Muscle of arm (tissue), 12 donors: ENCODE data around the gene TSPO2. TPM values are rescaled to one million over a fixed set of nuclear protein-coding genes. Genes with fewer than 3 reads are reported as not detected.

ENCODE experiments used
- DNase-seq: peaks from one replicate; pipeline ENCODE4 v3.0.0-alpha.2; 2013
- polyA plus RNA-seq, 12 donors: library from polyadenylated mRNA; unstranded; fragments of 120-200 nt; gene quantifications; one replicate each; pipeline ENCODE4 v1.2.1, GENCODE V29; 2013; ENCODE audit not compliant: insufficient read length in 12 of 12

TSPO2 gene
- polyA plus RNA-seq, 12 donors, result 0.25 to 2.1 (median 1.0) TPM; not detected in 3

GRCh38 chr6:41027241-41027640, 15.0 kb upstream of the TSPO2 start:
- DNase-seq, result no peak

GRCh38 chr6:41027799-41028560, 14.3 kb upstream of the TSPO2 start:
- DNase-seq, result peak; percentile 89

DNA sequence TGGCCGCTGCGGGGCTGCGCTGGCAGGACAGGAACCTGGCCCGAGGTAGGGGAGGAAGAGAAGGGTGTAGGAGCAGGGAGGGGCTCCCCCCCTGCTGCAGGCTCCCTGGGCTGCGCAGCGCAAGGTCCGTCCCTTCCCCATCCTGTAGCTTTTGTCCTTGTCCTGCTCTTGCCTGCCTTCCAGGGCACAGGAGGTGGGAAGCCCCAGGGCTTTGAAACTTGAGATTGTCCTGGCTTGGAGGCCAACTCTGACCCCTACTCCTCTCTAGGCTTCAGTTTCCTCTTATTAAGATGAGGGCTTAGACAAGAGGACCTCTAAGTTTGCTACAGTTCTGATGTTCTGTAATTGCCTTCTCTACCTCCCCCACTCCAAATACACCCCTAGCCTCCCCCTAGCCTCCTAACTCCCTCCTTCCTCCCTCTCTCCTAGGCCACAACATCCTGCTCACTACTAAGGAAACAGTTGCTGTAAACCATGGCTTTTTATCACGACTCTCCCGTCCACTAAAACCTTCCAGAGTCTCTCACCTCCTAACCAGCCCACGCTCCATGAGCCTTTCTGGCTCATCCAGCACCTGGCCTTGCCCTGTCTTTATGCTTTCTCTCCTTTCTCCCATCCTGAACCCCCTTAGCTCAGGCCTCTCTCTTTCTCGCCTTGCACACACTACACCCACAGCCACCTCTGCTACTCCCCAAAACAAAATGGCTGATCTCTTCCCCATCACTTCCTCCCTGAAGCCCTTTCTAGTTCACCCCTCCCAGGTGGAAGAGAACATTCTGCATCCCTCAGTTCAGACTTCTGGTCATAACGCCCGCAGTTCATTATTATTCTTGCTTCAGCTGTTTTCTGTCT, 13.5 kb upstream of the TSPO2 start:
- DNase-seq, result peak; percentile 26

GRCh38 chr6:41032830-41033229, 9.4 kb upstream of the TSPO2 start:
- no peak for DNase-seq

- no peak for DNase-seq
Measured at GRCh38 chr6:41033776-41034175, 8.5 kb upstream of the TSPO2 start.

DNA sequence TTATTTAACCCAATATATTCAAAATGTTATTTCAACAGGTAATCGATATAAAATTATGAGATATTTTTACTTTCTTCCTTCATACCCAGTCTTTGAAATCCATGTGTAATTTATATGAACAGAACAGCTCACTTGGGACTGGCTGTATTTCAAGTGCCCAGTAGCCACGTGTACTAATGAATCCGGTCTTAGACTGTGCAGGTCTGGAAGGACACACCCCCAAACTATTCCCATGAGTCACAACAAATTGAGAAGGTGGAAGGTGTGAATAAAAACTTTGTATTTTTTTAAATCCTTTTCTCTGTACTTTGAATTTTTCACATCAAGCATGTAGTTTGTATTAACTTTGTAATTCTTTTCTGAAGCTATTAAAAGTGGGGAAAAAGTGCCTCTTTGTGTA, 6.1 kb upstream of the TSPO2 start:
- no peak for DNase-seq

DNA sequence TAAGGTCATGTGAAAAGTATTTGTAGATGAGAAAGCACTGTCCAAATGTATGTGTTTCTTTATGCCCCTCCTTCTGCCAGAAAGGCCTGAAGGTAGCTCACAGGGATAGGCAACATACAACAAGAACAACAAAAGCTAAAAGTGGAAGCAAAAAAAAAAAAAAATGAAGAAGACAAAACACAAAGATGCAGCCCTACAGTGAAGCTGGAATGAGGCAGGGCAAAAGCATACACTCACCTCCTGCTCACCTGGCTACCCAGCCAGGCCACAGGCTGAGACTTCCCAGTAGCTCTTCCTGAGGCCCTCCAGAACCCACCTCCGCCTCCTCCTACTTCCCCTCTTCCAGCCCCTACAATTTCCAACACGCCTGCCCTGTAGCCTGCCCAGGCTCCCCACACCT, 5.7 kb upstream of the TSPO2 start:
- DNase-seq, result no peak

DNA sequence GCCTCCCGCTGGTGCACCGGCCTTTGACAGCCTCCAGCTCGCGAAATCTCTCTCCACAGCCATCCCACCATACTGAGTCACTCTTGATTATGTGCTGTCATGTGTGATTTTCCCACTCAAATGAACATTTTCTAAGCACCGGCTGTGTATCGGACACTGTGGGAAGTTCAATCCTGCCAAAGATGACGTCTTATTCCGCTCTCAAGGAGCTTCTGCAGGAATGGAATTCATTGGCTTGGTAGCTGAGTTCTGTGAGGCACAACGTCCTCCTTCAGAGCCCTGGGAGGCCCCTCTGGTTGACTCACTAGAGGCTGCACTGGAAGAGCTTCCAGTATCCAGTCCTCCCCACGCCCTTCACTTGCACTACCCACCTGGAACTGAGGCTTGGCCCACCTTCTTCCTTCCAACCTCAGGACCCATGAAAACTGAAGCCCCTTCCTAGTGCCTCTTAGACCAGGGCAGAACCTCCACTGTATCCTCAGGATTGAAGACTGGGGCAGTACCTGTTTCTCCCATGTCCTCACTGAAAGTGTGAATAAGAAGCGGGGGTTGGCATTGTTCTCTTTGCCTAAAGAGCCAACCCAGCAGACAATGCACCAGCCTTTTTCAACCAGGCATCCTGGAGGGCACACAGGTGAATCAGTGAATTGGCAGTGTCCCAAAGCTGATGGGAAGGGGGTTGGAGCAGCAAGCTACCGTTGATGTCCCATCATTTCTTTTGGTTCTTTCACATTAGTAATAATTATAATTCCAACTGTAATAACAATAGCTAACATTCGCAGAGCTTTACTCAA, 5.0 kb upstream of the TSPO2 start:
- no peak for DNase-seq

- no peak for DNase-seq
Measured at GRCh38 chr6:41038205-41038604, 4.1 kb upstream of the TSPO2 start.

- no peak for DNase-seq
Measured at GRCh38 chr6:41039060-41039998, 2.9 kb upstream of the TSPO2 start, which contains the start of gene UNC5CL. TSS of gene UNC5CL (minus strand) at chr6:41039221. CDS start at chr6:41035074, 4,147 bp downstream.

DNA sequence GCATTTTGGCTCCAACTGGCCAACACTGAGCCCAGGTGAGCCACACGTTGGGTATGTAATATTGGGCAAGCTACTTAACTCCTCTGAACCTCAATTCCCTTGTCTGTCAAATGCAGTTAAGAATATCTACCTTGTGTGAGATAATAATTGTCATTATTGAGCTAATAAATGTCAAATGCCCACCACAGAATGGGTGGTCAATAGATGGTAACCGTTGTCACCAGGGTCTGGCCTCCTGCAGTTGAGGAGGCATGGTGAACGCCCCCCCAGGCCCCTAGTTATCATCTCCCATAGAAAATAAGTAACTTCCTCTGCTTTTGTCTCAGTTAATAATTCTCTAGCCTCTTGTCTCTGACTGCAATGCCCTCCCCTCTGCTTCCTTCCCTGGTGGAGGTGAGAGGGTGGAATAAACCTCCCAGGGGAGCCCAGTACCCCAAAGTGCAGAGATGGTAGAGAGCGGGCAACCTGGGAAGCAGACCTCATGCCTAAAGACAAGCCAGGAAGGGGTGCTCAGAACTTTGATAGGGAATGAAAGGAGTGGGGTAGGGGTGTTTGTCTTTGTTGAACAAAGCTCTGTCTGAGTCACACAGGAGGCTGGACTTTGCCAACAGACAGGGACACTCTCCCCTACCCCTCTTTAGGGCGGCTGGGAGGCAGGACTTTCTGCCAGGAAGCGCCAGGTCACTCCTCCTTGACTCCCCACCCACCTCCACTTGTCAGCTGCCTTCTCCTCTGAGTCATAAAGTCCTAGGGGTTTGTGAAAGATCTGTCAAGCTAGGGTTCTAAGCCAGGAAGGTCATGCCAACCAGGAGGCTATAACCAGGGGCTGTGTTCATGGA, 1.9 kb upstream of the TSPO2 start:
- no peak for DNase-seq

GRCh38 chr6:41040940-41041536, 1.2 kb upstream of the TSPO2 start:
- DNase-seq, result no peak

DNA sequence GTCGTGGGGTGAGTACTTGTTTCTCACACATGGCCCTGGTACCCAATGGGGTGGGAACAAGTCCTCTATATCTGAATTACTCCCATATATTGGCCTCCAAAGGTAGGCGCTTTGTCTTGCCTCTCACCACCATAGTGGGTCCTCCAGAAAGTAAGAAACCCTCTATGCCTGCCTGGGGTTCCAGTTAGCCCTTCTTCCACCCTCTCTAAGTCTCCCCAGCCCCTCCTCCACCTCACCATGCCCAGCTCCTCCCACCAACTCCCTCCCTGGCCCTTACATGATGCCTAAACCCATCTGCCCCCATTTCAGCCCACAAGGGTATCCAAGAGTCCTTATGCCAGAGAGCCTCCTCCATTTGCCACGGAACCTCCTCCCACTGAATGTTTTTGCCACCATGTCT, 884 bp downstream of the TSPO2 start:
- DNase-seq, result no peak

GRCh38 chr6:41045664-41046063, 3.4 kb downstream of the TSPO2 start:
- no peak for DNase-seq

DNA sequence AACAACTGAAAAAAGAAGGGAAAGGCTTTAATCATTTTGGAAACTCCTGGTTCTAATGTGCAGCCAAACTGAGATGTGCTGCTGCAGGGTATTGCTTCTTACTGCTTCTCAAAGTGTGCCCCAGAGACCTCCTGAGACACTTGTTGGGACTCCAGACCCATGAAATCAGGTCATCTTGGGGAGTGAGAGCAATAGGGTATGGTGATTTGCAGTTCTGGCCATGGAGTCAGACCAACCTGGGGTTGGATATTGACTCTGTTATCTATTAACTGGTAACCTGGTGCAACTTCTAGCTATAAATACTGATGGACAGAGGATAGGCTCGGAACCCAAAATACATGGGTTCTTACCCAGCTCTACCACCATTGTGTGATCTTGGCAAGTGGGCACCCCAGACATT, 3.8 kb downstream of the TSPO2 start:
- DNase-seq, result no peak

GRCh38 chr6:41047306-41047705, 5.0 kb downstream of the TSPO2 start:
- no peak for DNase-seq

DNA sequence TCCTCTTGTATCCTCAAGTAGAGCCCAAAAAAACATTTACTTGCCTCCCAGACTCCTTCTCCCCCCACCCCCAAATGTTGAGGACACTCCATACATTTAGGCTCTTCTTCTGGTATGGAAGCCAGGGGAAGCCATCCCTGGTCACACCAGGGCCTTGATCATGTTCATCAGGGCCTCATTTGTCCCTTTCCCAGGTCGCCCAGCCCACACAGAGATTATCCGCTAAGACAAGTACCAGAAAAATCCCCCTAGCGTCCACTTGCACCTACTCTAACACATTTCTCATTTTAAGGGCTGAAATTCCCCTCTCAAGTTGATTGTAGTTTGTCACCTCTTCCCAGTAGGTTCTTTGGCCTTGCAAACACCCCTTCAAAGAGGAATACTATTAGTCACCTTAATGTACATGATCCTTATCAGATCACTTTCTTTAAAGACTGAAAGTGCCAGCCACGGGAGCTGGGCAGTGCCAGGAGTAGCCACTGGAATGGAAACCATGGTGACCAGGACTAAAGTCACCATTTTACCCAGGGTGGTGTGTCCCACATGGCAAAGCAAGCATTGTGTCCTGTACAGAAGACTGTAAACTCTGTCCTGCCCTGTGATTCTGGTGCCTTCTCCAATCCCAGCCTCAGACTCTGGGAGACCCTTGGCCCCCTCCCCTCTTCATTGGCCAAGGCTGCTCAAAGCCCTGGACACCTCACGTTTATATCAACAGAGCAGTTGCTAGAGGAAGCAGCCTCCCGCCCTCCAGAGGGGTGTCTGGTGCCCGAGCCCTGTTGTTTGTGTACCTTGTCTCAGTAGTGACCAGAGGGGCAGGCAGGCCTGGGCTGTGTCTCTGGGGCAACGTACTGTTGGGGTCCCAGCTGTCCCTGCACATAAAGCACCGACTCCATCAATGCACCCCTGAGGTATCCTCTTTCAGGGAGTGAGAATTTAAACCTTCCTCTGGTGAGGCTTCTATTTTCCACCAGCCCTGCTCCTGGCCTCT, 5.8 kb downstream of the TSPO2 start:
- DNase-seq, result no peak

DNA sequence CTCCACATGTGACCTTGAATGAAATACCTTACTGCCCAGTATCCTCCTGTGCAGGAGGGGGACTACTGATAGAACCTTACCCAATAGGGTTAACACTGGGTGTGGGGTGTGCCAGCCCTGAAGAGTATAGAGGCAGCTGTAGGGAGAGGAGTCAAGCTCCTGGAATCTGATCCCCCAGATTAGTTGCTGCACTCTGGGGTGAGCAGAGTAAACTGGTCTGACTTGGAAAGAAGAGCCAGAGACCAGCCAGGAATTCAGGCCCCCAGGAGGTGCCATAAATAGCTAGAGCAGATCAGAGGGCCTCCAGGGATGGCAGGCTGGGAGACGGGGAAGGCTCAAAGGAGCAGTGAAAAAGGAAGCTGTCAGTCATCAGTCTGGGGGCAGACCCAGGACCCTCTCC, 7.3 kb downstream of the TSPO2 start:
- DNase-seq, result no peak
